PFSK-1 (cell line): ENCODE data around the gene CCR7.

Experiments
- FOXP2 ChIP-seq: optimal IDR thresholded peaks from 2 replicates; pipeline ENCODE3; 2011; ENCODE audit warnings: borderline replicate concordance, control low read depth, inconsistent platforms; ENCODE audit not compliant: insufficient read depth; ENCODE audit errors: extremely low read length, extremely low read depth
- POLR2AphosphoS5 ChIP-seq: IDR thresholded peaks from 2 replicates; pipeline ENCODE4 v1.6.1; 2012; ENCODE audit warnings: low read depth, mild to moderate bottlenecking, control low read depth, low read length, moderate library complexity
- REST ChIP-seq, 2 experiments: IDR thresholded peaks; 2 replicates each; pipeline versions ENCODE4 v1.6.1 to v1.8.0; 2011 to 2012; ENCODE audit warnings: low read depth in 2 of 2, low read length in 2 of 2, control low read depth in 1 of 2, inconsistent platforms in 1 of 2, mild to moderate bottlenecking in 1 of 2, moderate library complexity in 1 of 2; ENCODE audit not compliant: insufficient read depth in 1 of 2
- SIN3A ChIP-seq: IDR thresholded peaks from 2 replicates; pipeline ENCODE4 v1.6.1; 2012; ENCODE audit warnings: mild to moderate bottlenecking, low read length, moderate library complexity, borderline replicate concordance; ENCODE audit not compliant: insufficient read depth
- TAF1 ChIP-seq: IDR thresholded peaks from 2 replicates; pipeline ENCODE4 v1.6.1; 2012; ENCODE audit warnings: low read length, control low read depth, borderline replicate concordance; ENCODE audit not compliant: insufficient read depth

Gene CCR7

GRCh38 chr17:40606548-40607353, 41.5 kb upstream of the CCR7 start:
- TF ChIP-seq REST (IDR thresholded peaks at IDR 0.05; ENCODE audit: insufficient read depth in 1 of 2, low read depth in 2 of 2, low read length in 2 of 2) (no peak), TAF1 (no peak), FOXP2 (no peak), POLR2AphosphoS5 (no peak), SIN3A (no peak)

DNA sequence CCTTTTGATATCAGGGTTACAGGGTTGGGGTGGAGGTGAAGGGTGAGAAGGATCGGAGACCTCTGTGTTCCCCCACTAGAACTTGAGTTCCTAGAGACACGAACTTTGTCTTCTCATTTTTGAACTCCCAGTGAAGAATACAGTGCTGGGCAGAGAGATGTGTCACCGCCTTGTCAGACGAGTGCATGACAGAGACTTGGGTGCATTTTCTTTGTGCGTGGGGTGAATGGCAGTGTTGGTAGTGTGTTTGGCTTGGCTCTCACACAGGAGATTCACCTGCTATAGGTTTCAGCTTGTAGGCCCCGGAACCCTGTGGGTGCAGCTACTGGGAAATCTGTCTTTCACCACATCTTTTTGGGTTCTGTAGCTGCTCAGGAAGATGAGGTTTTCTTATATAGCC, 40.0 kb upstream of the CCR7 start:
- no peak for TF ChIP-seq REST (IDR thresholded peaks at IDR 0.05; ENCODE audit: insufficient read depth in 1 of 2, low read depth in 2 of 2, low read length in 2 of 2)
- no peak for TF ChIP-seq POLR2AphosphoS5
- no peak for TF ChIP-seq FOXP2
- TF ChIP-seq TAF1, result no peak
- TF ChIP-seq SIN3A, result no peak

DNA sequence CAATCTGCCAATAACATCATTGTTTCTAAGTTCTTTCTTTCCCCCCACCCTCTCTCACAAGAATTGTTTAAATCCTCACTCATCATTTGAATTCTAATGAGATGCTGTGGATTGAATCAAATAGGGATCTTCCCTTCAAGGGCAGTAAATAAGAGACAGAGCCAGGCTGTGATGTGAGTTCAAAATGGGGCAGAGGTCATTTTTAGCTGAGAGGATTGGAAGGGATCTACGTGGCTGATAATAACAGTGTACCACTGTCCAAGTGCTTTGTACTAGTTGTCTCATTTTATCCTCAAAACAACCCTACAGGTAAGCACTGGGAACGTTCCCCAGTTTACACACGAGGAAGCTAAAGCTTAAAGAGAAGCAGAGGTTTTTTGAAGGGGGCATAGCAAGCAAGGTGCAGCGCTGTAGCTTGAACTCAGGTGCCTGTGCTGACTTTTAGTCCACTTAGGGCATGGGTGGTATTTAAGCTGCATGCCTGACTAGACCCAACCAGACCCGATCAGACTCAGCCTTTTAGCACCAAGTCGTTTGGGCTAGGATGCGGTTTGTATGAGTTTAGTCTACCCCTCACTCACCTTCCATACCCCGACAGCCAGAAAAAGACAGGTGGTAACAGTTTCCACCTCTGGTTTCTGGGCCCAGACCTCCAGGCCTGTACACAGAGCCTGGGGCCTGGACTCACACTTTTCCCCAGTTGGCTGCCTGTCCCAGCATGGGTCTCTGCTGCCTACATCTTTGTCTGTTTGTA, 39.2 kb upstream of the CCR7 start:
- no peak for TF ChIP-seq POLR2AphosphoS5
- TF ChIP-seq SIN3A, result no peak
- no peak for TF ChIP-seq FOXP2
- no peak for TF ChIP-seq REST (IDR thresholded peaks at IDR 0.05; ENCODE audit: insufficient read depth in 1 of 2, low read depth in 2 of 2, low read length in 2 of 2)
- TF ChIP-seq TAF1, result no peak

DNA sequence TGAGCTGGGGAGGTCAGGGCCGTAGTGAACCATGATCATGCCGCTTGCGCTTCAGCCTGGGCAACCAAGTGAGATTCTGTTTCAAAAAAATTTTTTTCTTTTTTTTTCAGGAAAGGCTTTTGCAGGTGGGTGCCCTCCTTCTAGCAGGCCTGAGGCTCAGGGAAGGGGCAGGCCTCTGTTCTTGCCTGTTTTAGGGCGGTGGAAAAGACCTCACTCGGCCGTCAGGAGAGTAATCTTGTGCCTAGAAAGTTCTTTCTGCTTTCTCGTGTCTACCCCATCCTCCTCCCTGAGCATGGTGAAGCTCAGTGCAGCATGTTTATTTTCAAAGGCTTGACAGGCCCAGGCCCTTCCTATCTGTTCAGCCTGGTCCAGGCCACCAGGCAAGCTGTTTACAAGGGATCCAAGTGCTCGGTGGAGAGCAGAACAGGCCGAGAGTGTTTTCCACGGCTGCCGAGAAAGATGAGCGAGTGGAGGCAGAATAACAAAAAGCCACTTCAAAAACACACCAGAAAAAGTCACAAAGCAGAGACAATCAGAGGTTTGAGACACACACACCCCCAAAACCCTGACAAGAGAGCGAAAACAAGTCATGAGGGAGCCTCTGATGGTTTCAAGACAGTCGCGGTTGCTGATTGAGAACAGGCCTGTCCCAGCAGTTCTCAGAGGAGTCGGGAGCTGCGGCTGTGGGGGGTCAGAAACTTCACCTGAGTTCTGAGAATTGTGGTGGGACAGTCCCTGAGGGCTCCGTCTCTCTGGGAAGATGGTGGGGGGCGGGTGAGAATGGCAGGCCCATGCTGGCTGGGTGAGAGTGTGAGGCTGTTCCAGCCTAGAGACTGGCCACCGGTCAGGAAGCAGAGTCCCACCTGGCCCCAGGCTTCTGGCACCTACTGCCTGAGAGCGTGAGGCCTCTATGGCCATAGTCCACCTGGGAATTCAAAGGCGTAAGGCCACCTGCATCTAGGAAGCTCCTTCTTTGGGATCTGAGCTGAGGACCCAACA, 37.5 kb upstream of the CCR7 start:
- TF ChIP-seq SIN3A (no peak), FOXP2 (no peak), REST (IDR thresholded peaks at IDR 0.05; ENCODE audit: insufficient read depth in 1 of 2, low read depth in 2 of 2, low read length in 2 of 2) (no peak), TAF1 (no peak), POLR2AphosphoS5 (no peak)
